B cell (primary cell): ENCODE data around the gene MAP7D3. TPM values are rescaled to one million over a fixed set of nuclear protein-coding genes. Genes with fewer than 3 reads are reported as not detected.
A peak's percentile ranks its signal among the peaks of the same experiment; 100 is the strongest.

ENCODE experiments used
- ATAC-seq: fragments of 200-7000 bp; cut with Tn5 transposase; one replicate; pipeline ENCODE4 v1.10.0; 2021; ENCODE audit warnings: low read depth, mild to moderate bottlenecking, moderate number of reproducible peaks, moderate library complexity
- CTCF ChIA-PET: fragments of 350-600 bp; sonication (Branson Sonifier 250); formaldehyde crosslinking; loops from one replicate; lab custom pipeline; 2021; ENCODE audit warnings: antibody characterized with exemption, inconsistent platforms; lab: Charles Lee
- POLR2A ChIA-PET: fragments of 350-600 bp; sonication (Branson Sonifier 250); formaldehyde crosslinking; loops from one replicate; lab custom pipeline; 2021; ENCODE audit warnings: antibody characterized with exemption; lab: Charles Lee
- DNase-seq: peaks from one replicate; pipeline ENCODE4 v3.0.0; 2013
- H2AFZ ChIP-seq: 2 replicates; pipeline ENCODE4 v1.6.1; 2012; ENCODE audit warnings: mild to moderate bottlenecking, low read depth, low read length; ENCODE audit not compliant: insufficient read depth, poor library complexity, severe bottlenecking
- H3K27ac ChIP-seq, 2 donors: 1 replicate in 1 of 2; 2 replicates in 1 of 2; pipeline ENCODE4 v1.5.1; 2012 to 2013; ENCODE audit warnings: low read length in 2 of 2, mild to moderate bottlenecking in 2 of 2, moderate library complexity in 1 of 2
- H3K27me3 ChIP-seq, 4 experiments: fragments of 200-600 bp in 1 of 4; sonication (generic) in 1 of 4; replicated peaks in 1 of 4; 1 replicate in 2 of 4; 2 replicates in 2 of 4; pipeline versions ENCODE4 v1.6.1 to v1.7.0; 2013 to 2016; ENCODE audit warnings: low read length in 3 of 4, mild to moderate bottlenecking in 2 of 4, mixed read lengths in 1 of 4, moderate library complexity in 1 of 4; ENCODE audit not compliant: insufficient read depth in 4 of 4, control insufficient read depth in 3 of 4; ENCODE audit errors: control extremely low read depth in 1 of 4
- H3K36me3 ChIP-seq, 2 experiments: replicated peaks in 1 of 2; 1 replicate in 1 of 2; 2 replicates in 1 of 2; pipeline versions ENCODE4 v1.6.1 to v1.7.1; 2013; ENCODE audit warnings: low read length in 1 of 2; ENCODE audit not compliant: insufficient read depth in 2 of 2, control insufficient read depth in 1 of 2; ENCODE audit errors: control extremely low read depth in 1 of 2, extremely low read depth in 1 of 2
- H3K4me1 ChIP-seq, 2 donors: fragments of 200-600 bp in 1 of 2; sonication (generic) in 1 of 2; 1 replicate in 1 of 2; 2 replicates in 1 of 2; pipeline versions ENCODE4 v1.5.1 to v1.6.1; 2013 to 2017; ENCODE audit warnings: low read length in 2 of 2; ENCODE audit not compliant: control insufficient read depth in 2 of 2, insufficient read depth in 2 of 2
- H3K4me2 ChIP-seq: replicated peaks from 2 replicates; pipeline ENCODE3; 2012; ENCODE audit warnings: mild to moderate bottlenecking, low read depth, low read length; ENCODE audit not compliant: poor library complexity, severe bottlenecking
- H3K4me3 ChIP-seq, 5 experiments: fragments of 200-600 bp in 1 of 5; sonication (generic) in 1 of 5; 1 replicate in 3 of 5; 2 replicates in 2 of 5; pipeline versions ENCODE4 v1.5.1 to v1.7.0; 2011 to 2016; ENCODE audit warnings: low read length in 4 of 5, mild to moderate bottlenecking in 4 of 5, low read depth in 2 of 5, control low read depth in 1 of 5, moderate library complexity in 1 of 5; ENCODE audit not compliant: insufficient read depth in 1 of 5; ENCODE audit errors: control extremely low read depth in 1 of 5, extremely low read depth in 1 of 5
- H3K79me2 ChIP-seq: fragments of 200-600 bp; sonication (generic); one replicate; pipeline ENCODE4 v1.6.0; 2016; ENCODE audit warnings: low read length; ENCODE audit not compliant: control insufficient read depth, insufficient read depth
- H3K9ac ChIP-seq: fragments of 200-600 bp; sonication (generic); 2 replicates; pipeline ENCODE4 v1.6.1; 2017; ENCODE audit warnings: mild to moderate bottlenecking, low read length, moderate library complexity
- H3K9me3 ChIP-seq, 3 donors: one replicate each; pipeline versions ENCODE4 v1.6.1 to v1.7.1; 2013; ENCODE audit warnings: low read length in 2 of 3; ENCODE audit not compliant: control insufficient read depth in 2 of 3, insufficient read depth in 1 of 3; ENCODE audit errors: control extremely low read depth in 1 of 3
- H4K20me1 ChIP-seq: 2 replicates; pipeline ENCODE4 v1.6.0; 2012; ENCODE audit warnings: mild to moderate bottlenecking, low read length; ENCODE audit not compliant: insufficient read depth, control insufficient read depth, poor library complexity, severe bottlenecking
- H3K27ac Mint-ChIP-seq: one replicate; pipeline ENCODE4 v1.8.0; 2021; ENCODE audit warnings: mixed read lengths
- H3K27me3 Mint-ChIP-seq: one replicate; pipeline ENCODE4 v1.8.0; 2021; ENCODE audit warnings: mixed read lengths
- H3K4me1 Mint-ChIP-seq: one replicate; pipeline ENCODE4 v1.8.0; 2021; ENCODE audit warnings: mixed read lengths
- H3K4me3 Mint-ChIP-seq: one replicate; pipeline ENCODE4 v1.8.0; 2021; ENCODE audit warnings: mixed read lengths
- H3K9me3 Mint-ChIP-seq: one replicate; pipeline ENCODE4 v1.8.0; 2022; ENCODE audit warnings: mixed read lengths; ENCODE audit not compliant: insufficient read depth
- CTCF ChIP-seq: fragments of 200-600 bp; IDR thresholded peaks from one replicate; pipeline ENCODE4 v1.8.0; 2022; ENCODE audit warnings: antibody characterized with exemption, mild to moderate bottlenecking
- EZH2 ChIP-seq: IDR thresholded peaks from 2 replicates; pipeline ENCODE4 v1.6.1; 2012; ENCODE audit warnings: borderline replicate concordance, low read depth, mild to moderate bottlenecking, moderate library complexity, low read length; ENCODE audit not compliant: insufficient read depth, poor library complexity, severe bottlenecking
- WGBS: methylation state at CpG from one replicate; pipeline ENCODE4 v1.1.5; 2013; ENCODE audit warnings: missing lambda C conversion rate; ENCODE audit not compliant: insufficient coverage; 5-methylcytosine and 5-hydroxymethylcytosine counted together
- intact Hi-C: fragments of 100-400 bp; cut with micrococcal nuclease; formaldehyde crosslinking; loops from one replicate; pipeline ENCODE4 v1.10.0; 2022
- polyA plus RNA-seq: library from polyadenylated mRNA; depleted of rRNA; stranded (reverse); fragments of >200 nt; gene quantifications from 2 replicates; pipeline ENCODE4 v1.2.3, GENCODE V29; 2012
- total RNA-seq, 2 donors: library from RNA; stranded (reverse); fragments of 120-200 nt in 1 of 2; gene quantifications; 1 replicate in 1 of 2; 2 replicates in 1 of 2; pipeline versions ENCODE4 v1.2.3 to v1.2.4, GENCODE V29; 2013 to 2022

MAP7D3 gene
- total and polyA plus RNA-seq, 2 donors (not counting 1 experiment from before 2014, with no cell fraction given) = 3.8 to 13.0 TPM

- H2AFZ ChIP-seq = no peak overlapping the region
- no peak overlapping the region for H3K9ac ChIP-seq
- Mint-ChIP-seq H3K9me3 (no peaks in the 10 kb centered on the region), H3K27ac (no peak overlapping the region), H3K27me3 (no peaks in the 10 kb centered on the region), H3K4me1 (peaks cover 4% of the 10 kb centered on the region), H3K4me3 (no peak overlapping the region)
- H3K27me3 ChIP-seq = no peaks in the 10 kb centered on the region
- DNase-seq = no peak
- no peak overlapping the region for H3K27ac ChIP-seq
- H3K4me1 ChIP-seq = no peaks in the 10 kb centered on the region
- H3K9me3 ChIP-seq = no peaks in the 10 kb centered on the region
- no peaks in the 10 kb centered on the region for H4K20me1 ChIP-seq
- no peak for TF ChIP-seq CTCF
- no peak for TF ChIP-seq EZH2
- no peak overlapping the region for H3K4me3 ChIP-seq
- ChIA-PET POLR2A (no interaction called here), CTCF (no interaction called here)
- H3K79me2 ChIP-seq = no peaks in the 10 kb centered on the region
- H3K36me3 ChIP-seq = no peaks in the 10 kb centered on the region
- H3K4me2 ChIP-seq = no peak overlapping the region
- intact Hi-C loops = no loop called here
- ATAC-seq = no peak
Observed at GRCh38 chrX:136260776-136261175, 9.6 kb upstream of the MAP7D3 start.

GRCh38 chrX:136259543-136259942 lies 8.3 kb upstream of the MAP7D3 start:
- CTCF ChIA-PET = interaction anchor here (1.0 kb wide), 1 partner anchor 8 kb away, joined by 3 read pairs; no protein-coding TSS in a partner anchor
- H3K9me3 Mint-ChIP-seq = no peaks in the 10 kb centered on the region
- no peak overlapping the region for H3K4me3 ChIP-seq
- H3K4me3 Mint-ChIP-seq = no peak overlapping the region
- H3K9ac ChIP-seq = no peak overlapping the region
- H3K4me1 ChIP-seq = no peaks in the 10 kb centered on the region
- no peak for DNase-seq
- no peak overlapping the region for H3K27ac ChIP-seq
- no peak for TF ChIP-seq EZH2
- no peak for TF ChIP-seq CTCF
- H3K79me2 ChIP-seq = no peaks in the 10 kb centered on the region
- POLR2A ChIA-PET = no interaction called here
- no peak overlapping the region for H3K4me2 ChIP-seq
- no peaks in the 10 kb centered on the region for H3K36me3 ChIP-seq
- no peaks in the 10 kb centered on the region for H4K20me1 ChIP-seq
- H3K4me1 Mint-ChIP-seq = peaks cover 4% of the 10 kb centered on the region
- no peaks in the 10 kb centered on the region for H3K27me3 ChIP-seq
- WGBS = no CpG with 5 or more reads among the region's 4 CpGs
- no peak for ATAC-seq
- peak overlapping the region; percentile 13 for H2AFZ ChIP-seq
- intact Hi-C loops = no loop called here
- H3K9me3 ChIP-seq = no peaks in the 10 kb centered on the region
- H3K27me3 Mint-ChIP-seq = no peaks in the 10 kb centered on the region
- no peak overlapping the region for H3K27ac Mint-ChIP-seq
